Measurements from ENCODE around the gene MDC1. TPM values are rescaled to one million over a fixed set of nuclear protein-coding genes. Genes with fewer than 3 reads are reported as not detected.

Gene MDC1
- total RNA-seq, 2 experiments from 2014 or later, result 67.4 to 83.9 TPM

DNA sequence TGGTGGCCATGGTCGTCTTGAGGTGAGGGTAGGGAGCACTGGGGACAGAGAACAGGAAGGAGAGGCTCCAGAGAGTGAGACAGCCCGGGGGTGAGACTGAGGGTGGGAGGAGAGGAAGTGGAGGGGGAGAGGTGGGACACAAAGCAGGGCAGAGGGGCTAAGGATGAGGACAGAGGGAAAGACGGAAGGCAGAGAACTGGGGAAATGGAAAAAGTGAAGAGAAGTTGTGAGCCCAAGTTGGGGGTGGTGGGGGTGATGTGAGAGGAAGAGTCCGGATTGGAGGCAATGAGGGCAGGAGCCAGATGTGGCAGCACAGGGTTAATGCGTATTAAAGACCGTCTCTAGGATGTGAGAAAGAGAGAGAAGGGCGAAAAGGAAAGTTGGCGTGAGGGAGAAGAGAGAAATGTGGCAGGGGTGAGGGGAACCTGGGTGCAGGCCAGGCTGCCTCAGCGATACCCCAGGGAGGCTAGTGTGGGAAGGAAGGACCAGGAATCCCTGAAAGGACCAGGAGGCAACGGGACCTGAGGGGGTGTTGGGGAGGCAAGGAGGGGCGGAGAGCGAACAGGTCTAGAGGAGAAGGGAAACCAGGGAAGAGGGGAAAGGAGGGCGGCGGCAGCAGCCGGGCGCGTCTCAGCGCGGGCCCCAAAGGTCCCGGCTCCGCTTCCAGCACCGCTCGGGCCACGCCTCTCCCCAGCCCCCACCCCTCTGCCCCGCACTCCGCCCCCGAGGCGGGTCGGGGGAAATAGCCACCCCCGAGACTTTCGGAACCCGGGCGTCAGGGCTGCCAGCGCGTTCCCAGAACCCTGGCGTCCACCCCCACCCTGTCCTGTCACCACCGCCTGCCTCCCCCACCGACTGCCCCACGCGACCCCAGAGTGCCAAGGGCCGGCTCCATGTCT is 30.8 kb downstream of the MDC1 start, which contains the start of gene PPP1R18:
TSS of gene PPP1R18 (minus strand) at position 637 of the 899 bp plus-strand sequence. CDS start at position 10, 627 bp downstream.
- H3K27me3 Mint-ChIP-seq, result no peaks in the 10 kb centered on the region
- H3K4me1 Mint-ChIP-seq, result peaks cover 34% of the 10 kb centered on the region
- ATAC-seq (peak; percentile 43), DNase-seq (peak; percentile 89)
- H3K4me3 Mint-ChIP-seq, result peak within 1 kb of the TSS; percentile 90
- H3K9me3 Mint-ChIP-seq (ENCODE audit: low read depth), result no peaks in the 10 kb centered on the region
- CTCF ChIA-PET, result interaction anchor here (1.2 to 23.7 kb wide), 4 partner anchors 14 to 40 kb away, joined by 3 to 936 read pairs (median 6); partner anchors contain the start of genes DHX16, FLOT1, MDC1 and TUBB
- peak within 1 kb of the TSS; percentile 87 for H3K27ac Mint-ChIP-seq
- peaks cover 47% of the 10 kb centered on the region for H3K36me3 Mint-ChIP-seq

DNA sequence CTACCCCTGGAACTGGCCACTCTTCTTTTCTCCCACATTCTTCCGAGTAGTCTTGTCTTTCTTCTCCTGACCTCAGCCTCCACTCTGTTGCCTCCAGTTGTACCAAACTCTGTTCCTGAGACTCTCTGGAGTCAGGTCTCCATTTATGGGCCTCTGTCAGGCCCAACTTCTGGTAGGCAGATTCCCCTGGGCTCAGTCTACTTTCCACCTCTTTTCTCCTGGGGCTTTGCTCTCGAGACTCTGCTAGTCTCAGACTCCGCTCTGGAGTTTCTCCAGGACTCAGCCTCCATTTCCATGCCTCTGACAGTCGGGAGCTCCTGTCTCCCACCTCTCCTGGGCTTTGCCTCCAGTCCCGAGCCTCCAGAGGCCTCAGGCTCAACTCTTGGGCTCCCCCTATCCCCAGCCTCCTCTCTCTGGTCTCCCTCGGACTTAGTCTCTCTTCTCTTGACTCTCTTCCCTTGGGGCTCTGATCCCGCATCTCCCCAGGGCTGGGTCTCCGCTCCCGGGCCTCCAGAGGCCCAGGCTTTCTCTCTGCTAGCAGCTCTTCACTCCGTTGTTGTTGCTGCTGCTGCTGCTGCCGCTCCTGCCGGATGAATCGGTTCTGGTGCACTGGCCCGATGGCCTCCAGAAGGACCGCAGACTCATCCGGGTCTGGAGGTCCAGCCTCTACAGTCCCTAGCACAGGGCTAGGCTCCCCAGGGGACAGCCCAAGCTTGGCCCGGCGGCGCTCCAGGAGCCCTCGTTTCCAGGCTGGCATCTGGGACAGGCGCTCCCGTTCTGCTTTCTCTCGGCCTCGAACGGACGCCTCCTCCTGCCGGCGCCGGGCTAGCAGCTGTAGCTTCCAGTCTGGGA is 31.7 kb downstream of the MDC1 start:
- CTCF ChIA-PET, result interaction anchor here (1.2 to 23.7 kb wide), 6 partner anchors 11 to 41 kb away, joined by 3 to 936 read pairs (median 6); partner anchors contain the start of genes DHX16, FLOT1, MDC1 and TUBB
- Mint-ChIP-seq H3K36me3 (peaks cover 54% of the 10 kb centered on the region), H3K4me3 (peak overlapping the region; percentile 90), H3K27ac (peak overlapping the region; percentile 87), H3K9me3 (ENCODE audit: low read depth) (no peaks in the 10 kb centered on the region), H3K27me3 (no peaks in the 10 kb centered on the region), H3K4me1 (peaks cover 35% of the 10 kb centered on the region)
- DNase-seq, result peak; percentile 65
- no peak for ATAC-seq

GRCh38 chr6:30684386-30685156 is 32.5 kb downstream of the MDC1 start:
- Mint-ChIP-seq H3K36me3 (peaks cover 62% of the 10 kb centered on the region), H3K9me3 (ENCODE audit: low read depth) (no peaks in the 10 kb centered on the region), H3K4me1 (peaks cover 34% of the 10 kb centered on the region), H3K4me3 (peak overlapping the region; percentile 90), H3K27me3 (no peaks in the 10 kb centered on the region), H3K27ac (peak overlapping the region; percentile 90)
- ATAC-seq (peak; percentile 6), DNase-seq (peak; percentile 86)
- CTCF ChIA-PET, result interaction anchor here (1.3 to 23.7 kb wide), 5 partner anchors 10 to 42 kb away, joined by 4 to 936 read pairs (median 8); partner anchors contain the start of genes DHX16, FLOT1, MDC1 and TUBB

DNA sequence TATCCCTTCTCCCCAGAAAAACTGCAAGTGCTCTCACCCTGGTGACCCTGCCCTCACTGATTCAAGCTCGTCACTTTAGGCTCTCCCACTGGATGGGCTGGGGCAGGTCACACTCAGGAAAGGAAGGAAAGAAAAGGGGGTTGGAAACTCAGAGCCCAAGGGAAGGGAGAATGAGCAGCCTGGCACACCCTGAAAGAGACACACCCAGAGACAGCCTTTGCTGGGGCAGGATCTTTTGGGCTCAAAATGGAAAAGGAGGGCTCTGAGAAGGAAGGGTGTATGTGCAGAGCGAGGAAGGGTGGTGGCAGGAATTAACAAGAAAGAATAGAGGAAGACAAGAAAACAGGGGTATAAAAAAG is 33.1 kb downstream of the MDC1 start:
- ATAC-seq (no peak), DNase-seq (no peak)
- Mint-ChIP-seq H3K4me3 (peak overlapping the region; percentile 90), H3K27ac (peak overlapping the region; percentile 90), H3K4me1 (peaks cover 32% of the 10 kb centered on the region), H3K9me3 (ENCODE audit: low read depth) (no peaks in the 10 kb centered on the region), H3K27me3 (no peaks in the 10 kb centered on the region), H3K36me3 (peaks cover 68% of the 10 kb centered on the region)
- CTCF ChIA-PET, result interaction anchor here (0.8 to 23.7 kb wide), 5 partner anchors 9 to 69 kb away, joined by 3 to 936 read pairs (median 8); partner anchors contain the start of genes DHX16, FLOT1, MDC1 and TUBB

GRCh38 chr6:30683183-30683979 is 33.7 kb downstream of the MDC1 start:
- H3K9me3 Mint-ChIP-seq (ENCODE audit: low read depth), result no peaks in the 10 kb centered on the region
- peak; percentile 49 for DNase-seq
- CTCF ChIA-PET, result interaction anchor here (0.8 to 23.7 kb wide), 3 partner anchors 11 to 68 kb away, joined by 3 to 936 read pairs (median 8); partner anchors contain the start of genes DHX16, FLOT1, MDC1 and TUBB
- H3K27ac Mint-ChIP-seq, result peak overlapping the region; percentile 90
- no peaks in the 10 kb centered on the region for H3K27me3 Mint-ChIP-seq
- peaks cover 72% of the 10 kb centered on the region for H3K36me3 Mint-ChIP-seq
- H3K4me1 Mint-ChIP-seq, result peaks cover 31% of the 10 kb centered on the region
- no peak for ATAC-seq
- H3K4me3 Mint-ChIP-seq, result peak overlapping the region; percentile 90

DNA sequence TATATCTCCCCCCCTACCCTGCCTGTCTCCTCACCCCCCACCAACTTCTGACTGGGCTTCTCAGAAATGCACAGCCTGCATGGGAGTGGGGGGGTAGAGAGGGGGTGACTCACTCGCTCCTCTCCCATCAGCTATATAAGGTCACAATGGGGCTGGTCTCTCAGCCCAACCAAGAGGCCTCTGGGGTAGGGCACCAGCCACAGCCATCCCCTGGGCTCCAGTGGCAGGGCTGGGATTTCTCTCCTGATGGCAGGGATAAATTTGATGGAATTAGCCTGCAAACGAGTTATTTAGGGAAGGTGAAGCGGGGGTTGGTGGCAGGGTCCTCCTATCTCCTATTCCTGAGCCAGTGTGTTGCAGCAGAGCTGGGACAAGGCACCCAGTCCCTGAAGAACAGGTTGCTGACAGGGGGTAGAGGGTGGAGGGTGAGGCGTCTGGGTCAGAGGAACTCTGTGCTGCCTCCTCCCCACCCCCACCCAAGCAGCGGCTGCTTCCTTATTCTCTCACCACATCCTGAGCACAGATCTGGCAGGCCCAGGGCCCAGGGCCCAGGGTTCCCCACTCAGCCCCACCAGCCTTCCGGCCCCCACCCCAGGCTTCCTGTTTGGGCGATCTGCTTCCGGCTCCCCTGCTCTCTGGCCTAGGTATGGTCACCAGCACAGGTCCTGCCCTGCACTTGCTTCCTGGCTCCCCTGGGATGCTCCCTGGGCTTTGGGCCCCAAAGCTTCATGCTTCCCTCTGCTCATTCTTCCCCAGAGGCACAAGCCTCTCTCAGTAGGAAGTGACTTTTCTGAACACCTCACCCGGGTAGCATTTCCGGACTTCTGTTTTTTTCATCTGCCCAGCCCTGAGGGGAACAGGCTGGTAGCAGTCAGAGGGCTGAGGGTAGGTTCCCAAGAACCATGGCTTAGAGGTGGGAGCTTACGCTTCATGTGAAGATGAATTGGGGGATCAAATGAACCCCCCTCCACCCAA is 34.7 kb downstream of the MDC1 start:
- Mint-ChIP-seq H3K9me3 (ENCODE audit: low read depth) (no peaks in the 10 kb centered on the region), H3K36me3 (peaks cover 74% of the 10 kb centered on the region), H3K4me1 (peaks cover 22% of the 10 kb centered on the region), H3K4me3 (peak overlapping the region; percentile 90), H3K27ac (peak overlapping the region; percentile 90), H3K27me3 (no peaks in the 10 kb centered on the region)
- CTCF ChIA-PET, result interaction anchor here (0.9 to 23.7 kb wide), 5 partner anchors 10 to 56 kb away, joined by 3 to 936 read pairs (median 3); partner anchors contain the start of genes DHX16, FLOT1, MDC1 and TUBB
- ATAC-seq (peak; percentile 59), DNase-seq (peak; percentile 97)

- peak overlapping the region; percentile 90 for H3K27ac Mint-ChIP-seq
- H3K9me3 Mint-ChIP-seq (ENCODE audit: low read depth), result no peaks in the 10 kb centered on the region
- ATAC-seq (no peak), DNase-seq (peak; percentile 56)
- peak overlapping the region; percentile 90 for H3K4me3 Mint-ChIP-seq
- H3K36me3 Mint-ChIP-seq, result peaks cover 80% of the 10 kb centered on the region
- peaks cover 25% of the 10 kb centered on the region for H3K4me1 Mint-ChIP-seq
- no peaks in the 10 kb centered on the region for H3K27me3 Mint-ChIP-seq
- CTCF ChIA-PET, result interaction anchor here (0.9 to 23.7 kb wide), 8 partner anchors 10 to 398 kb away, joined by 3 to 936 read pairs (median 3); partner anchors contain the start of genes DHX16, FLOT1, MDC1 and TUBB
These were observed 35.3 kb downstream of the MDC1 start for GRCh38 chr6:30681766-30682142.

DNA sequence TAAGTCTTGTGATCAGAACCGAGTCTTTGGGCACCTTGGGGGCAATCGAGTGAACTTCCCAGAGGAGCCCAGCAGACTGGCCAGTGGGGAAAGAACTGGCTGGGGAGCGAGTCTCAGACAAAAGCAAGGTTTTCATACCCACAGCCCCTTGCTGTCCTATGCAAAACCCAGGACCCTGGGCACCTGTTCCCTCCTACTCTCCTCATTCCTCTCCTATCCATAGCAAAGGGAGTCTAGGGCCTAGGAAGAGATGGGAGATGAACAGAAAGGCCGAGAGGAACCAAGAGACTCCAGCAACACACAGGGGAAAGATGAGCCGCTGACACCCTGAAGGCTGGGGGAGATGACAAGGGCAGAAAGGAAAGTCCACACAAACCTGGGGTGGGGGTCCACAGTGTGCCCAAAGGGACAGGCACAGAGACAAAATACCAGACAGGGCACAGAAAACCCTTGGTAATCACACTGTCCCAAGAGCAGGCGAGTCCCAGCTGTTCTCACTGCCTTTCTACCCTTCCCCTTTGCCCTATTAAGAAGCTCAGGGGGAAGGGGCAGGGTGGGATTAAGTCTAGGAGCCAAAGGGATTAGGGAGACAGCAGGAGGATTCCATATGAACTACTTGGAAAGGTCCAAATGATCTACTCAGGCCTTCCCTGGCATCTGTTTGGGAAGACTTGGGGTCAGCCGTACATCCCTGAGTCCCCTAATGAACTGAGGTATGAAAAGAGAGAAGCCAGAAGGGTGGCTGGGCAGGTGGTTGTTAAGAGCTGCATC is 37.1 kb downstream of the MDC1 start:
- peak overlapping the region; percentile 90 for H3K4me3 Mint-ChIP-seq
- no peaks in the 10 kb centered on the region for H3K9me3 Mint-ChIP-seq (ENCODE audit: low read depth)
- H3K27me3 Mint-ChIP-seq, result no peaks in the 10 kb centered on the region
- H3K27ac Mint-ChIP-seq, result peak overlapping the region; percentile 90
- H3K36me3 Mint-ChIP-seq, result peaks cover 78% of the 10 kb centered on the region
- ATAC-seq (no peak), DNase-seq (peak; percentile 41)
- peaks cover 32% of the 10 kb centered on the region for H3K4me1 Mint-ChIP-seq
- CTCF ChIA-PET, result interaction anchor here (0.7 to 23.7 kb wide), 10 partner anchors 8 to 199 kb away, joined by 3 to 936 read pairs (median 6); partner anchors contain the start of genes FLOT1, IER3, MDC1 and MRPS18B

- H3K9me3 Mint-ChIP-seq (ENCODE audit: low read depth), result no peaks in the 10 kb centered on the region
- peaks cover 76% of the 10 kb centered on the region for H3K36me3 Mint-ChIP-seq
- peaks cover 33% of the 10 kb centered on the region for H3K4me1 Mint-ChIP-seq
- no peaks in the 10 kb centered on the region for H3K27me3 Mint-ChIP-seq
- peak overlapping the region; percentile 90 for H3K4me3 Mint-ChIP-seq
- DNase-seq, result peak; percentile 94
- H3K27ac Mint-ChIP-seq, result peak overlapping the region; percentile 90
- peak; percentile 56 for ATAC-seq
- CTCF ChIA-PET, result interaction anchor here (0.5 to 23.7 kb wide), 23 partner anchors 9 to 405 kb away, joined by 3 to 936 read pairs (median 4); partner anchors contain the start of genes ATAT1, FLOT1, IER3 and MDC1
These were observed 37.9 kb downstream of the MDC1 start for GRCh38 chr6:30678964-30679726.

All from activated CD8-positive, alpha-beta memory T cell treated with anti-CD3 and anti-CD28 coated beads, Interleukin-2, amount 10 ng/mL, durations not matched to agents 7 days and 5 days (primary cell).